DND-41 (cell line): ENCODE data around the gene CPEB1.

ENCODE experiments used
- EZH2 ChIP-seq: IDR thresholded peaks from 3 replicates; pipeline ENCODE4 v1.6.1; 2012; ENCODE audit warnings: borderline replicate concordance, low read depth, mild to moderate bottlenecking, moderate library complexity, low read length, inconsistent platforms; ENCODE audit not compliant: severe bottlenecking
- TF ChIP-seq, protein P1 (sequence below): IDR thresholded peaks from 2 replicates; pipeline ENCODE4 v1.5.1; 2012; ENCODE audit warnings: borderline replicate concordance, low read length, moderate library complexity, mild to moderate bottlenecking; ENCODE audit not compliant: poor library complexity, severe bottlenecking; ENCODE audit errors: extremely low read depth

DNA sequence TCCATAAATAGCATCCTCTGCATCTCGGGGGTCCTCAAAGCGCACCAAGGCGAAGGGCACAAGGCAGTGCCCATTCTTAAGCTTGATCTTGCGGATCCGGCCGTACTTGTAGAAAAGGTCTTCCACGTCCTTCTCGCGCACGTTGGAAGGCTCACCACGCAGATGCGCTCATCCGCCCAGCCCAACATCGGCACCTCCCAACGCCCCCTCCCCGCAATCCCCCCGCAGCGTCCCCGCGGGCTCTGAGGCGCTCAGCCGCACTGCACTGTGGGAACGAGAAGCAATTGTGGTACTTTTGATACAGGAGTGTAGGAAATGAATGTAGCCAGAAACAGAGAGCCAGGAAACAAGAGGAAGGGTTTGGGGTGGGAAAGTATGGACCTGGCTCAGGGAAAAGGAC is 45.0 kb upstream of the CPEB1 start:
- TF ChIP-seq, protein P1, sequence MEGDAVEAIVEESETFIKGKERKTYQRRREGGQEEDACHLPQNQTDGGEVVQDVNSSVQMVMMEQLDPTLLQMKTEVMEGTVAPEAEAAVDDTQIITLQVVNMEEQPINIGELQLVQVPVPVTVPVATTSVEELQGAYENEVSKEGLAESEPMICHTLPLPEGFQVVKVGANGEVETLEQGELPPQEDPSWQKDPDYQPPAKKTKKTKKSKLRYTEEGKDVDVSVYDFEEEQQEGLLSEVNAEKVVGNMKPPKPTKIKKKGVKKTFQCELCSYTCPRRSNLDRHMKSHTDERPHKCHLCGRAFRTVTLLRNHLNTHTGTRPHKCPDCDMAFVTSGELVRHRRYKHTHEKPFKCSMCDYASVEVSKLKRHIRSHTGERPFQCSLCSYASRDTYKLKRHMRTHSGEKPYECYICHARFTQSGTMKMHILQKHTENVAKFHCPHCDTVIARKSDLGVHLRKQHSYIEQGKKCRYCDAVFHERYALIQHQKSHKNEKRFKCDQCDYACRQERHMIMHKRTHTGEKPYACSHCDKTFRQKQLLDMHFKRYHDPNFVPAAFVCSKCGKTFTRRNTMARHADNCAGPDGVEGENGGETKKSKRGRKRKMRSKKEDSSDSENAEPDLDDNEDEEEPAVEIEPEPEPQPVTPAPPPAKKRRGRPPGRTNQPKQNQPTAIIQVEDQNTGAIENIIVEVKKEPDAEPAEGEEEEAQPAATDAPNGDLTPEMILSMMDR, result no peak
- TF ChIP-seq EZH2, result no peak
